Psoas muscle (tissue), 8 donors: ENCODE measurements around the gene AKNA. TPM values are rescaled to one million over a fixed set of nuclear protein-coding genes. Genes with fewer than 3 reads are reported as not detected.

ENCODE experiments used
- ATAC-seq, 4 donors: fragments of 200-7000 bp; cut with Tn5 transposase; one replicate each; pipeline ENCODE4 v1.9.1; 2020; ENCODE audit warnings: moderate library complexity in 3 of 4, mild to moderate bottlenecking in 2 of 4
- DNase-seq, 2 donors: peaks; one replicate each; pipeline ENCODE4 v3.0.0-alpha.2; 2020
- H3K27ac ChIP-seq: fragments of 200-600 bp; one replicate; pipeline ENCODE4 v1.8.0; 2022
- H3K27me3 ChIP-seq, 3 donors: fragments of 200-600 bp in 1 of 3; one replicate each; pipeline versions ENCODE4 v1.6.1 to v1.8.0; 2013 to 2022; ENCODE audit warnings: low read length in 2 of 3, mild to moderate bottlenecking in 2 of 3, moderate library complexity in 1 of 3; ENCODE audit not compliant: insufficient read depth in 3 of 3
- H3K36me3 ChIP-seq, 2 donors: fragments of 200-600 bp in 1 of 2; one replicate each; pipeline versions ENCODE4 v1.6.1 to v1.8.0; 2013 to 2022; ENCODE audit warnings: low read depth in 1 of 2, mild to moderate bottlenecking in 1 of 2, moderate library complexity in 1 of 2; ENCODE audit not compliant: insufficient read depth in 1 of 2
- H3K4me1 ChIP-seq: fragments of 200-600 bp; one replicate; pipeline ENCODE4 v1.8.0; 2022
- H3K4me3 ChIP-seq: fragments of 200-600 bp; one replicate; pipeline ENCODE4 v1.8.0; 2022; ENCODE audit warnings: mild to moderate bottlenecking
- H3K9me3 ChIP-seq: fragments of 200-600 bp; one replicate; pipeline ENCODE4 v1.8.0; 2022
- WGBS, 3 donors: extraction: QIAGEN DNeasy Blood & Tissue Kit; methylation state at CpG; one replicate each; pipeline versions ENCODE4 v1.1.6 to v1.1.7; 2013; 5-methylcytosine and 5-hydroxymethylcytosine counted together
- intact Hi-C, 2 donors: fragments of 100-400 bp; cut with DNase I; formaldehyde crosslinking; loops; one replicate each; pipeline versions ENCODE4 v1.11.0 to v1.14.2; 2022
- polyA plus RNA-seq, 3 donors: library from polyadenylated mRNA; stranded (reverse); fragments of 200-250 nt; gene quantifications; one replicate each; pipeline ENCODE4 v1.2.3, GENCODE V29; 2013
- total RNA-seq, 4 donors: library from RNA; stranded (reverse); fragmentation: NEBNext Ultra II Directional in 2 of 4; extraction: Animal tissue kit (Norgen Biotek cat#: 25700) in 2 of 4; gene quantifications; one replicate each; pipeline versions ENCODE4 v1.2.1 to v1.2.4, GENCODE V29; 2021 to 2023
- TF ChIP-seq, protein P1 (sequence below): fragments of 200-600 bp; IDR thresholded peaks from one replicate; pipeline ENCODE4 v1.8.0; 2022; ENCODE audit warnings: antibody characterized with exemption
- donor health status: healthy with polysubstance abuse.
- donor health status: DM: no; HTN: no; CAD: no; lungs with moderate emphysema.
- donor health status: Bipolar disorder and iron deficiency.
- donor health status: healthy.
- donor health status: DM: yes; HTN: yes; CAD: no.
- donor health status: DM: no; HTN: no; CAD: no.
- donor health status: DM: no; HTN: no; CAD: no.
- donor health status: DM: yes; HTN: yes; CAD: no.

AKNA gene
- total and polyA plus RNA-seq, 7 donors, result 1.5 to 3.9 (median 2.3) TPM

DNA sequence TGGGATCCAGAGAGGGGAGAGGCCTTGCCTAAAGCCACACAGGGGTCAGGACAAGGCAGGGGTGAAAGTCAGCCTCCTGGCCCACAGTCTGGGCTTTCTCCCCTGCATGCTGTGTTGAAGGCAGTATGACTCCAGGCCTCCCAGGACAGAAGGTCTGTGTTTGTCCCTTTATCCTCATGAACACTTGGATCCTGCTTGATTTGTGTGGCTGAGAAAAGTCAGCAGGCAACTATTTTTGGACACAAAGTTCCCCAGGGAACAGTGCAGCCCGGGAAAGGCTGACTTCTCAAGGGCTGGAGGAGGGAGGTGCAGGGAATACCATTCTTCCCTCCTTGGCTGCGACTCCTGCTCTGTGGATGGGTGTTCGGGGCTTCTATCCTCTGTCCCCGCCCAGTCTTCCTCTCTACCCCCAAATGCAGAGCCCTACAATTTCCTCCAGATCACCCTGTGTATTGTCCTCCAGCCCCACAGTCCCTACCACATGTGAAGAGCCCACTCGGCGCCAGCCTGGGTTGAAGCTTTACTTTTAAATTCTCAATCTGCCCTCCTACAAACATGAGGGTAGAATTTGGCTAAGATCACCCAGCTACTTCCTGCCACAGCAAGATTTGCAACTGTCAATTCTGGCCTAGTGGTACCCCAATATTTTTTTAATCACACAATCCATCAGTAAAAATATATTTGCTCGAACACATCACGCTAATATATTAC is 4.1 kb downstream of the AKNA start:
- Histone ChIP-seq H3K27me3 (no peaks in the 10 kb centered on the region), H3K4me3 (no peak overlapping the region), H3K27ac (peak overlapping the region; percentile 41), H3K4me1 (peaks cover 18% of the 10 kb centered on the region), H3K36me3 (peaks cover 0 to 10% of the 10 kb centered on the region in 2 donors), H3K9me3 (no peaks in the 10 kb centered on the region)
- intact Hi-C loops, result no loop called here
- DNase-seq (no peak), ATAC-seq (peak in 3 of 4 donors; percentile 33 to 40 (median 39))
- WGBS, 3 donors, result 46 to 61% (median 53%) methylated on average over 8 of the region's 8 CpGs
- TF ChIP-seq, protein P1, sequence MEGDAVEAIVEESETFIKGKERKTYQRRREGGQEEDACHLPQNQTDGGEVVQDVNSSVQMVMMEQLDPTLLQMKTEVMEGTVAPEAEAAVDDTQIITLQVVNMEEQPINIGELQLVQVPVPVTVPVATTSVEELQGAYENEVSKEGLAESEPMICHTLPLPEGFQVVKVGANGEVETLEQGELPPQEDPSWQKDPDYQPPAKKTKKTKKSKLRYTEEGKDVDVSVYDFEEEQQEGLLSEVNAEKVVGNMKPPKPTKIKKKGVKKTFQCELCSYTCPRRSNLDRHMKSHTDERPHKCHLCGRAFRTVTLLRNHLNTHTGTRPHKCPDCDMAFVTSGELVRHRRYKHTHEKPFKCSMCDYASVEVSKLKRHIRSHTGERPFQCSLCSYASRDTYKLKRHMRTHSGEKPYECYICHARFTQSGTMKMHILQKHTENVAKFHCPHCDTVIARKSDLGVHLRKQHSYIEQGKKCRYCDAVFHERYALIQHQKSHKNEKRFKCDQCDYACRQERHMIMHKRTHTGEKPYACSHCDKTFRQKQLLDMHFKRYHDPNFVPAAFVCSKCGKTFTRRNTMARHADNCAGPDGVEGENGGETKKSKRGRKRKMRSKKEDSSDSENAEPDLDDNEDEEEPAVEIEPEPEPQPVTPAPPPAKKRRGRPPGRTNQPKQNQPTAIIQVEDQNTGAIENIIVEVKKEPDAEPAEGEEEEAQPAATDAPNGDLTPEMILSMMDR, result no peak

DNA sequence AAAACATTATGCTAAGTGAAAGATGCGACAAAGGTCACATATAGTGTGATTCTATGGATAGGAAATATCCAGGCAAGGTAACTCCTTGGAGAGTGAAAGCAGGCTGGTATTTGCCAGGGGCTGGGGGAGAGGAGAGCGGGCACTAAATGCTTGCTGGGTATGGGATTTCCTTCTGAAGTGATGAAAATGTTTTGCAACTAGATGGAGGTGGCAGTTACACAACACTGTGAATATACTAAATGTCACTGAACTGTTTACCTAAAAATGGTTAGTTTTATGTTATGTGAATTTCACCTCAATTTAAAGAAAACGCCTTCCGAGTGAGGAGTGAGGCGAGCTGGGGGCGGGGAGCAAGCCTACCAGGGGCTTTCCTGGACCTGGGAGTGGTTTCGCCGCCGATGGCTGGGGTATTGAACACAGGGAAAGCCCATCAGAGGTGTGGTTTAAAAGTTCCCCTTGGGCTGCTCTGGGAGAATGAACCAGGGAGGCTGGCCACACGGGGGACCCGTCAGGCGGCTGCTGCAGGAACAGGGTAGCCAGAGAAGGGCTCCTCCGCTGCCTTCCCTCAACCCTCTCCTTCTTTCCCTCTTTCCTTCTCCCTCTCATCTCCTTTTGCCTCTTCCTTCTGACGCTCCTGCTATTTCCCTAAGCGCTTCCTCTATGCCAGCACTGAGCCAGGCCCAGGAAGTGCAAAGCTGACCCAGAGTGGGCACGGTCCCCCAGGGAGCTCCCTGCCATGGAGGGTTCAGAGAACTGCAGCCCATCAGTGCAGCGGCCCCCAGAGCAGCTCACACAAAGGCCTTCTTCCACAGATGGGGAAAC is 4.9 kb downstream of the AKNA start:
- Histone ChIP-seq H3K27me3 (no peaks in the 10 kb centered on the region), H3K4me1 (peaks cover 12% of the 10 kb centered on the region), H3K9me3 (no peaks in the 10 kb centered on the region), H3K4me3 (no peak overlapping the region), H3K36me3 (peaks cover 0 to 10% of the 10 kb centered on the region in 2 donors), H3K27ac (peak overlapping the region; percentile 23)
- 62 to 69% (median 66%) methylated on average over 15 to 17 of the region's 17 CpGs for WGBS, 3 donors
- DNase-seq (peak in 1 of 2 donors; percentile 52), ATAC-seq (peak in 1 of 4 donors; percentile 3)
- TF ChIP-seq, protein P1, result no peak
- intact Hi-C loops, result no loop called here

DNA sequence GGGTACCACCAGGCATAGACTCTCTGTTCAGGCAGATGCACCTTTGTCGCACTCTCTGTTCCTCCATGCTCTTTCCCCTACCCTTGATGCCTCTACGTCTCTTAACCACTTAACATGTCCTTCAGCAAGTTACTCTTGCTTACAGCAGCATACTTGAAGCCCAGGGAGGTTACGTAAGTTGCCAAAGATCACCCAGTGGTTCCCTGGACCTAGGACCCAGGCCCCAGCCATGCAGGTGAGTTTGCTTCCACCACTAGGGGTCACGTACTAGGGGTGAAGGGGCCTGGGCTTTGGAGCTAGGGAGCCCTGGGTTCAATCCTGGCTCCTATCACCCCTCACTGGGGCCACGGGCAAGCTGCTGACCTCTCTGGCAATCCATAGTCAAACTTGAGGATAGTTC is 8.9 kb downstream of the AKNA start:
- TF ChIP-seq, protein P1, result no peak
- Histone ChIP-seq H3K36me3 (peaks cover 0 to 19% of the 10 kb centered on the region in 2 donors), H3K9me3 (no peaks in the 10 kb centered on the region), H3K4me3 (no peak overlapping the region), H3K4me1 (peaks cover 7% of the 10 kb centered on the region), H3K27me3 (no peaks in the 10 kb centered on the region), H3K27ac (no peak overlapping the region)
- ATAC-seq (no peak), DNase-seq (no peak)
- intact Hi-C loops, result no loop called here
- 96 to 100% (median 96%) methylated on average over 5 of the region's 5 CpGs for WGBS, 3 donors

DNA sequence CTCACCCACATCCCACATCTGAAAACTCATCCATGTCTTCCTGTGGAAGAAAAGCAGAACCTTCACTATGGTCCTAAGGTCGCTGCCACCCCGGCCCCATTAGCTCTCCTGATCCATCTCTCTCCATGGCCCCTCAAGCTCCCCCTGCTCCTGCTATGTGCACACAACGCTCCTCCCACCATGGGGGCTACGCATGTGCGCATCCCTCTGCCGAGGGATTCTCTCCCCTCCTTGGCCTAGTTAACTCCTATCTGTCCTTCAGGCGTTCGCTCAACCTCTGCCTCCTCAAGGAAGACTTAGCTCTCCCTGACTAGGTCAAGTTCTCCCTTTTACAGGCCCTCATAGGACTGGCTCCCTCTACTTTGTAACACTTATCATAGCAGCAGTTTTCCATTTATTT is 9.8 kb downstream of the AKNA start:
- TF ChIP-seq, protein P1, result no peak
- no peaks in the 10 kb centered on the region for H3K4me1 ChIP-seq
- intact Hi-C loops, result no loop called here

More for the DNA sequence above, 9.8 kb downstream of the AKNA start:
- 85 to 95% (median 91%) methylated on average over 8 of the region's 8 CpGs for WGBS, 3 donors
- no peak for ATAC-seq
- H3K4me3 ChIP-seq, result no peak overlapping the region
- DNase-seq, result no peak
- no peak overlapping the region for H3K27ac ChIP-seq
- H3K9me3 ChIP-seq, result no peaks in the 10 kb centered on the region
- no peaks in the 10 kb centered on the region for H3K27me3 ChIP-seq
- peaks cover 0 to 19% of the 10 kb centered on the region in 2 donors for H3K36me3 ChIP-seq
